ENCODE results near the gene CCDC88C. TPM values are rescaled to one million over a fixed set of nuclear protein-coding genes. Genes with fewer than 3 reads are reported as not detected.
"Not testable (repeated sequence)": the region's sequence is repeated elsewhere in the genome, so short reads cannot be mapped to it uniquely, and the experiment has no call there.

The CCDC88C gene
- total RNA-seq, 1 experiment from 2014 or later: 21.3 TPM

- no peak for ATAC-seq
- Histone ChIP-seq H3K4me3 (ENCODE audit: low read depth in 2 of 2, low read length in 2 of 2) (no peak overlapping the region), H3K4me1 (ENCODE audit: control insufficient read depth, insufficient read depth, low read length) (no peaks in the 10 kb centered on the region), H3K9me3 (ENCODE audit: control insufficient read depth, insufficient read depth, low read depth, low read length) (no peaks in the 10 kb centered on the region), H3K27ac (ENCODE audit: low read length) (no peak overlapping the region), H3K36me3 (ENCODE audit: control insufficient read depth, insufficient read depth, low read length) (no peaks in the 10 kb centered on the region), H3K27me3 (ENCODE audit: control insufficient read depth, insufficient read depth, low read length) (no peaks in the 10 kb centered on the region)
- no peak for DNase-seq (ENCODE audit: low read depth, low spot score)
- in situ Hi-C loops (cut with HindIII; ENCODE audit: low pct_unique_long_range_greater_than_20kb, low sequenced_read_pairs) (no loop called here), intact Hi-C loops (cut with micrococcal nuclease; ENCODE audit: unreplicated experiment) (no loop called here)
- ChIA-PET POLR2A (no interaction called here), CTCF (no interaction called here)
- TF ChIP-seq POLR2AphosphoS5 (IDR thresholded peaks at IDR 0.05; ENCODE audit: low read depth, low read length) (no peak), REST (IDR thresholded peaks at IDR 0.05; ENCODE audit: insufficient read depth in 1 of 2, low read depth in 2 of 2, low read length in 1 of 2) (no peak), SIN3A (IDR thresholded peaks at IDR 0.05; ENCODE audit: borderline replicate concordance, insufficient read depth, low read depth, low read length) (no peak), CTCF (IDR thresholded peaks at IDR 0.05) (no peak), TCF7L2 (IDR thresholded peaks at IDR 0.05; ENCODE audit: low read depth, low read length) (no peak)
- no TSS peak for BruUV-seq (replicated peaks)
Observed at GRCh38 chr14:91227183-91227628, 190.4 kb downstream of the CCDC88C start.

DNA sequence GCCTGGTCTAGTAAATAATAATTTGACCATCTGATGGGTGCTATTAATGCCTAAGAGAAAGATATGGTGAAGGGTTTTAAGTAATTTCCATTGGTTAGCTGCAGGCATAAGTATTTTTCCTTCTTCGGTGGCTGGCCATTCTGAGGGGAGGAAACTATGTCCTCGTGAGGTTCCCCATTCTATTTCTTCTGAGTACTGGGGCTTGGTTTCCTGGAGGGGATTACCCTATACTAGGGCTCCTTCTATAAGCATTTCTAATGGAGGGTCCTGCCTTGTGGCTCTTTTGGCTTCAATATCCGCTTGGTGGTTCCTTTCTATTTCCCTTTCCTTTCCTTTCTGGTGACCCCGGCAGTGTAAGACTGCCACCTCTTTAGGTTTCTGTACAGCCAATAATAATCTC lies 191.3 kb downstream of the CCDC88C start:
- BruUV-seq (replicated peaks); H3K36me3 ChIP-seq (ENCODE audit: control insufficient read depth, insufficient read depth, low read length); H3K9me3 ChIP-seq (ENCODE audit: control insufficient read depth, insufficient read depth, low read depth, low read length); intact Hi-C loops (cut with micrococcal nuclease; ENCODE audit: unreplicated experiment); H3K4me3 ChIP-seq (ENCODE audit: low read depth in 2 of 2, low read length in 2 of 2); H3K27me3 ChIP-seq (ENCODE audit: control insufficient read depth, insufficient read depth, low read length); DNase-seq (ENCODE audit: low read depth, low spot score); ATAC-seq; in situ Hi-C loops (cut with HindIII; ENCODE audit: low pct_unique_long_range_greater_than_20kb, low sequenced_read_pairs); H3K4me1 ChIP-seq (ENCODE audit: control insufficient read depth, insufficient read depth, low read length); CTCF ChIA-PET; H3K27ac ChIP-seq (ENCODE audit: low read length); POLR2A ChIA-PET: not testable (repeated sequence)

DNA sequence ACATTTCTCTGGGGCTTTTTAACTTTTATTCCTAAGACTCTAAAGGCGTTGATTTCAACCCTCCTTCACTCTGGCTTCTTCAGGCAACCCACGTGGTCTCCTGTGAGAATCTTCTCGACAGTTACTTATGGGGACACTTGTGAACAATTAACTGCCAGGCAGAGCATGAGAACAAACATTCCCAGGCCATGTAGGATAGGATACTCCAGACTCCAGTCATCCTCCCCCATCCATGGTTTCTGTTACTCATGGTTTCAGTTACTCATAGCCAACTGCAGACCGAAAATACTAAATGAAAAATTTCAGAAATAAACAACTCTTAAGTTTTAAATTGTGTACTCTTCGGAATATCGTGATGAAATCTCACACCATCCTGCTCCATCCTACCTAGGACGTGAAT lies 192.6 kb downstream of the CCDC88C start:
- no peak for ATAC-seq
- in situ Hi-C loops (cut with HindIII; ENCODE audit: low pct_unique_long_range_greater_than_20kb, low sequenced_read_pairs): no loop called here
- H3K4me3 ChIP-seq (ENCODE audit: low read depth in 2 of 2, low read length in 2 of 2): no peak overlapping the region
- no peaks in the 10 kb centered on the region for H3K36me3 ChIP-seq (ENCODE audit: control insufficient read depth, insufficient read depth, low read length)
- no peak for DNase-seq (ENCODE audit: low read depth, low spot score)
- TF ChIP-seq CTCF (IDR thresholded peaks at IDR 0.05) (no peak), POLR2AphosphoS5 (IDR thresholded peaks at IDR 0.05; ENCODE audit: low read depth, low read length) (no peak), REST (IDR thresholded peaks at IDR 0.05; ENCODE audit: insufficient read depth in 1 of 2, low read depth in 2 of 2, low read length in 1 of 2) (no peak), TCF7L2 (IDR thresholded peaks at IDR 0.05; ENCODE audit: low read depth, low read length) (no peak), SIN3A (IDR thresholded peaks at IDR 0.05; ENCODE audit: borderline replicate concordance, insufficient read depth, low read depth, low read length) (no peak)
- no TSS peak for BruUV-seq (replicated peaks)
- POLR2A ChIA-PET: no interaction called here
- H3K27ac ChIP-seq (ENCODE audit: low read length): no peak overlapping the region
- CTCF ChIA-PET: no interaction called here
- H3K9me3 ChIP-seq (ENCODE audit: control insufficient read depth, insufficient read depth, low read depth, low read length): no peaks in the 10 kb centered on the region
- no peaks in the 10 kb centered on the region for H3K4me1 ChIP-seq (ENCODE audit: control insufficient read depth, insufficient read depth, low read length)
- H3K27me3 ChIP-seq (ENCODE audit: control insufficient read depth, insufficient read depth, low read length): no peaks in the 10 kb centered on the region
- intact Hi-C loops (cut with micrococcal nuclease; ENCODE audit: unreplicated experiment): no loop called here
